ENCODE measurements around the gene USP10.
"Not testable (repeated sequence)": the region's sequence is repeated elsewhere in the genome, so short reads cannot be mapped to it uniquely, and the experiment has no call there.

Gene USP10

DNA sequence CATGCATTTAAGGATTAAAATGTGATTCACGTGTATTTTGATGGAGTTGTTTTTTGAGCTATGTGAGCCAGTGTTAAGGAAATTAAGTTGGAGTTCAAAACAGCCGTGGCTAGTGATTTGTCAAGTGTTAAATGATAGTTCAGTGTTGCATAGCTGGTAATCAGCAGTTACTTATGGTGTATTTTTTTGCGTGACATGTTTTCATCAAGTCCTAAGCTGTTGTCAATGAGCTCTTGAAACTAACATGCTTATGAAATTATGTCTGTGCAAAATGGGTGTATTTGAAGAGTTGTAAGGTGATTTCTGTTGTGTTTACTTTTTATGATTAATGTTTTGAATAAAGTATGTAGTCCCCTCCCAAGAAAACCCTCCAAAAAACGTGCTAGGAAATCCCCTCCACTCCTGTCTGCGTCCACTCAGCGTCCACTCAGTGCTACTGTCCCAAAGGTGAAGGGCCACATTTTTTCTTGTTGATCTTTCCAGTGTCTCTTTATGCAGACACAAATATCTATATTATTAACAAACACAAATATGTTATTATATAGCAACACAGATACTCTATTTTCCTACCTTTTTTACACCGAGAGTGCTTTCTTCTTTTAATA is 30.0 kb downstream of the USP10 start:
- no peak for DNase-seq

DNA sequence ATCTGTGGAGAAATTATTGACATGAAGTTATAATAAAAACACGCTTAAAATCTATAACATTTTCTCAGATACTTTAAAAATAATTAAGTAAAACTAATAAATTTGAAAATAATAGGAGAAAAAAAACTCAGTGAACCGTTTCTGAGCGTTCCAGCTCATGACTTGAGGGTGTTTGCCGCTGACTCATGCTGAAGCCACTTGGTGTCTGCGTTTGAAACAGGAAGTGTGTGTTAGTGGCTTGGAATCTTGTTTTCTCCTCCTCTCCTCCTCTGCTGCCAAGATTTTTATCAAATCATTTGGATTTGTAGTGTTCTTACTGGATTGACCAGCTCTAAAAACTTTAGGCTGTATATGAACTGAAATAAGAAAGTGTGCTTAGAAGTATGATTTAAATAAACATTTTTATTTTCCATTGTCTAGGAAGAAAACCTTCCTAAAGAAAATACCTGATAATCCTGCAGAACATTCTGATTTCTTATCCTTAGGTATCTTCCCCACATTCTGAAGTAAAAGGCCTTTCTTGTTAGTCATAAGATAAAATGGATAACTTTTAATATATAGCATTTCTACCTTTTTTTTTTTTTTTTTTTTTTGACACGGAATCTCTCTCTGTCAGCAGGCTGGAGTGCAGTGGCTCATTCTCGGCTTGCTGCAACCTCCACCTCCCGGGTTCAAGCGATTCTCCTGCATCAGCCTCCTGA is 30.8 kb downstream of the USP10 start:
- DNase-seq, result peak; percentile 41

DNA sequence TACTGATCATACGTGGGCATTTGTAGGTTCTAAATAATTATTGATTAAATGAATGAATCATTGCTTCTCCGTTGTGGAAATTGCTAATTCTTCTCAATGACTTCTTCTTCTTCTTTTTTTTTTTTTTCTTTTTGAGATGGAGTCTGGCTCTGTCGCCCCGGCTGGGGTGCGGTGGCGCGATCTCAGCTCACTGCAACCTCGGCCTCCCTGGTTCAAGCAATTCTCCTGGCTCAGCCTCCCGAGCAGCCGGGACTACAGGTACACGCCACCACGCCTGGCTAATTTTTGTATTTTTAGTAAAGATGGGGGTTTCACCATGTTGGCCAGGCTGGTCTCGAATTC is 32.5 kb downstream of the USP10 start:
- not testable (repeated sequence) for DNase-seq

DNA sequence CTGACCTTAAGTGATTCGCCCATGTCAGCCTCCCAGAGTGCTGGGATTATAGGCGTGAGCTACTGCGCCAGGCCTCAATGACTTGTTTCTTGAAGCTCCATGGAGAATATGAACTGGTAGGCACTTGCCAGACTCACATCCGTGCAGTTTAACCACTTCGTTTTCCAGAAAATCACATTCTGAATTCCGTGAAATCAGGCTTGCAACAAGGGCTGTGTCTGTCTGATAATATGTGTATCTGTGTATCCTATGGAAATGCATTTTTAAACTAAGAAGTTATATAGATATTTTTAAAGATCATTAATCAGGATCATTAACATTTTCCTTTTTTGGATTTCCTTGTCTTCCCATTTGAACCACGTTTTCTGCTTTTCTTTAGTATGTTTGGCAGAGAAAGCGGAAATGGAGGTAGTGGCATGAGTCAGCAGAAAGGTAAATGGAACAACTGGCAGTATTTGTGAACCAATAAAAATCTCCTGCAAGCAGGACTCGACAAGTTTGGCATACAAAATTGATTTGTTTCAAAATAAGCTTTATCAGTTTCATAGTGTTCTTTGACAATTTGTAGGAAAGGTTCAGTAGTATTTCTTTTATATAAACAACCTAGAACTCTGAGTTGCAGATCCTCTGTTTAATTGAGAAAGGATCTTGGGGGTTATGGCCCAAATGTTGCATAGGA is 33.0 kb downstream of the USP10 start:
- no peak for DNase-seq

DNA sequence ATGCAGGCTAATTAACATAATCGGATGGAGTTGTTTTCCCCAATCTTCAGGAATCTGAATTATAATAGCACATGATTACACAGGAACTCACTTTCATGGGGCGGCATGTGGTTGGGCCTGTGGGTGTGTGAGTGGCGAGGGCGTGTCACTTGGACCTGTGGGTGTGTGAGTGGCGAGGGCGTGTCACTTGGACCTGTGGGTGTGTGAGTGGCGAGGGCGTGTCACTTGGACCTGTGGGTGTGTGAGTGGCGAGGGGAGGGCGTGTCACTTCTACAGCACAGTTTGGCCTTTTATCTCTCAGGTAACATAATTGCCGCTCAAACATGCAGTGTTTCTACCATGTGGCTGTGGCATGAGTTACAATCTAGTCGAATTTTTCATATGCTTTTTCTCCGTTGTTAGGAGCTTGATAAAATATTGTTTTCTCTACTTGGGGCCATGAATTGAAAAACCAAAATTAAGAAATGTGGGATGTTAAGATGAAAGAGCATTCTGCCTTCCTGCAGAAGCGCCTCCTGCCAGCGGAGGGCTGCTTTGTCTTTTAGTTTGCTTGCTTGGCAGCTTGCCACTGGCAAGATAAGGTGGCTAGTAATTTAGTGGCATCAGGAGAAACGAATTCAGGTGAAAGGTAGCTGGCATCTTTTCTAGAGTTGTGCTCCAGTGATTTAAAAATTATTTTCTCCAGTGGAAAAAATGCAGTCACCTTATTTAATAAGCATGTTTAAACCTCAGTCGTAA is 36.2 kb downstream of the USP10 start:
- DNase-seq, result peak; percentile 63

DNA sequence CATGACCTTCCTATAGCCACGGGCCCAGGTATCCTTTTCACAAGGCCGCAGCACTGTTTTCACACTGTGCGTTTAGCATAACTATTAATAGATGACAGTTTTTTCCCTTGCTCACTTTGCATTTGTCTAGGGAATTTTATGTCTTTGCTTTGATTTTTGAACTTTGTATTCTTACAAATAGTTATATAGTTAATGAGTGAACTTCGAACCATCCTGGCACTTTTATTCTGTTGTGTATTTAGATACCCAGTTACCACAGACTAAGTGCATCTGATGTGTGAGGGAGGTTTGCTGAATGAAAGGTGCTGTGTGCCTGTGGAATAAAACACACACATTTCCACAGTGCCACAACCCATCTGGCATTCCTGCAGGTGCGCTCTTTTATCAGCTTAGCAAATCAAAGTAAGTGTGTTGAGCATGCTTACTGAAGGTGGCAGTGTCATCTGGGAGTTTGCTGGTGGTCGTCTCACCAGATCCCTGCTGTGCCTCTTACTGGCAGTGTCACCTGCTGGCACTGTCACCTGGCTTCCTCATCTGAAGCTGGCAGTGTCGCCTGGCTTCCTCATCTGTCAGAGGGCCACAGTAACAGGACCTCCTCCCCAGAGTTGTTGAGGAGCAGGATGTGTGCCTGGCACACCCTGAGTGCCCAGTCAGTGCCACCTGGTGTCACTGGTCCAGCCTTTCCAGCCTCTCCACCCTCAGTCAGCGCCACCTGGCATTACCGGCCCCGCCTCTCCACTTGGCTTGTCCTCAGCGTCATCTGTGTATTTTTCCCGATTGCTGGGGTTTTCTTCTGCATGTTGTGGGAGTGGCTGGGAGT is 37.6 kb downstream of the USP10 start:
- DNase-seq, result no peak

DNA sequence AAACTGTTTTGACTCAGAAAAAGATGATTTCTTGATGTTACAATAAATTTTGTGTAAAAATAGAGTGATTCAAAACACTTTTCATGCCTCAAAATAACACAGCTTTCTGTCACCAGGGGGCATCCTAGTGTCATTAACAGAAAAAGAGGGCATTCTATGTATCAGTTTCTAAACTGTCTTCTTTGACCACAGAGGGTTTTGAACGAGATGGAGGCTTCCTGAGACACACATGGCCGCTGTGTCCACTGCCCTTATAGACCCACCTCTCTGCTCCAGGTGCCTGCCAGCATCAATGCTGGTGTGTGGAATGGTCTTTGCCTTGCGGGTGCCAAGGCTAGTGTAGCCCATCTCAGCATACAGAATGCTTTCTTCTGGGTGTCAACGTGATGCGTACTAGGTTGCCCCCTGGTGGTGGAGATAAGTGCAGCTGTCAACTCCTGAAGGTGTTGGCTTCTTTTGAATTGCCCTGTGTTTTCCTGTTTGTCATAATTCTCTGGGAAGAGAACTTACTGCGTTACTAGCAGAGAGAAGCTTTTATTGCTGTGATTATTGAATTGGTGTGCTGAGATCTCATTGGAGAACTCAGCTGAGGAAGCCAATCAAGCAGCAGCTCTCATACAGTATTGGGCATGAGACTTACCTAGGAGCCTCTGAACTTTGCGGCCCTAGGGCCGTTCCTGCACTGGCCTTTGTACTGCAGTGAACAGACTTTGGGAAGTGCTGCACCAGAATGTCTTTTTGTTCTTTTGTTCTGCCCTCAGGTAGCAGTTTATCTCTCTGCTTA is 38.6 kb downstream of the USP10 start:
- DNase-seq, result peak; percentile 77

DNA sequence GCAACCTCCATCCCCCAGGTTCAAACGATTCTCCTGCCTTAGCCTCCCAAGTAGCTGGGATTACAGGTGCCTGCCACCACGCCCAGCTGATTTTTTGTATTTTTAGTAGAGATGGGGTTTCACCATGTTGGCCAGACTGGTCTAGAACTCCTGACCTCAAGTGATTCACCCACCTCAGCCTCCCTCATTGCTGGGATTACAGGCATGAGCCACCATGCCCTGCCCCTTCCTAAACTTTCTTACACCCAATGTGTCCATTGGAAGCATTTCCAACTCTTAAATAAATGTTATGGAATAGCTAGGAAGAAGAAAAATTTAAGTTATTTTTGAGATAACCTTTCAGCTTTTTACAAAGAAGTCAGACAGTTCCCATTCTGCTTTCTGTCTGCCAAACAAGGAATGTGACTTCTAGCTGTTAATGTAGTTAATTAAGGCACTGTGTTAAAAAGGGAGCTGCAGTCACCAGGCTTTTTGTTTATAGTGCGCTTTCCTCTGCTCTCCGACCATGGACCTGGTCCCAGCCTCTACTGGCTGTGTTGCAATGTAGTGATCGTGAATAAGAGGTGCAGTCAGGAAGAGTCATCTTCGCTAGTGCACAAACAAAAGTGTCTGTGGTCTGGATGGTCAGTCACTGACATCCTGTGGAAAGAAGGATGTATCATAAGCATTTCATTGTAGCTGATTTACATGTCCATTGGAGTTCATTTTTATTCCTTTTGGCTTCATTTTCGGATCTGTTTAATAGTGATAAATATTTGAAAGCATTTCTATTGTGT is 39.7 kb downstream of the USP10 start:
- DNase-seq, result no peak

DNA sequence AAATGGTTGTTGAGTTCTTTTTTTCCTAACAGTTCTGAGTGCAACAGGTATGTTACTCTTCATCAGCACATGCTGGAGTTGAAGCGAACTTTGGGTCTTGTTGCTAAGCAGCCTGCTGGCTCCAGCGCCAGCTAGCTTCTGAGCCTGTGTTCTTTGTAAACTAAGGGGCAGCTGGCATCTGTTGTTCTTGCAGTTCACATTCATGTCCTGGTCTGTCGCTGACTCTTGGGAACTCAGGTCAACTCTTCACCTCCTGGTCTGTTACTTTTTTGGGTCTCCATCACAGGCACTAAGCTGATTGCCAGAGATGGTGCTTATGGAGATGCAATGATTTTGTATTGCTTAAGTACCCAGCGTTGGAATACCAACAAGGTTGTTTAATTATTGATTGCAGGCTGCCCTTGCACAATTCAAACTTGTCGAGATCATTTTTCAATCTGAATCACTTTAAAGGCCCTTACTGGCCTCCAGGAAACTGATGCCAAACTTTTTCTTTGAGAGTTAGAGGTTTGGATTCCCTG is 40.9 kb downstream of the USP10 start:
- no peak for DNase-seq

DNA sequence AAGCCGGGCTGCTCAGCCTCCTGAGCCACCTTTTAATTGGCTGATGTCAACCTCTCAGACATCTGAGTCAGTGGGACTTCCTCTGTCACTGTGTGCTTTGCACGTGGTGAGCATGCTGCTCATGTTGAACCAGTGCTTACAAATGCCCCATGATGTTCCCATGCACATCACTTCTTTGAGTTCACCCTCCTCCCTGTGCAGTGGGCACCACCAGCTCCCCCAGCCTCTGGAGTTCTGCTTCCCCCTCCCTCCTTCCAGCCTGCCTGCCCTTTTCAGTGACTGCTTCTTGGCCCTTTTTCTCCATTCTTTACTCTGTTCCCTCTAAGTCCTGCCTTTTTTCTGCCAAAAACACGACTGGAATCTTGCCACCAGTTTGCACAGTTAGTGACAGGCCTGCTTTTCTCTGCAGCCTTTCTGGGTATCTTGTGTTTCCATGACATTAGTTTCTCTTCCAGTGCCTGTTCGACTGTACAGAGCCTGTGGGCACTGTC is 41.6 kb downstream of the USP10 start:
- no peak for DNase-seq

DNA sequence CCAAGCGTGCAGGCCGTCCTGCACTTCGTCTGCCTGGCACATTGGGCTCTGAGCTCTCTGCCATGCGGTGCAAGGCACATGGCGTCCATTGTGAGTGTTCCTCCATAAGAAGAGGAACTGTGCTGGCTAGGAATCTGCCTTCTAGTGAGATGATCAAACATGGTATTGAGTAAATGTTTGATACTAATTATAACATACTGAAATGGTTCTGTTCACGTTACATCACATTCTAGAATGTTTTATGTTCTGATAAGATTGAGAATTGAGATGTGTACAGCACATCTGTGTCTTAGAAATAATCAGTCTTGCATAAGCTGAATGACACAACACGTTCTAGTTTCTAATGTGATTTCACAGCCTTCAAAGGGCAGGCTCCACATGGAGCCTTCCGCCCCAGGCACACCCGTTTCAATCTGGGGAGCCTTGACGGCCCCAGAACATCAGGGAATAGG is 42.9 kb downstream of the USP10 start:
- DNase-seq, result no peak

DNA sequence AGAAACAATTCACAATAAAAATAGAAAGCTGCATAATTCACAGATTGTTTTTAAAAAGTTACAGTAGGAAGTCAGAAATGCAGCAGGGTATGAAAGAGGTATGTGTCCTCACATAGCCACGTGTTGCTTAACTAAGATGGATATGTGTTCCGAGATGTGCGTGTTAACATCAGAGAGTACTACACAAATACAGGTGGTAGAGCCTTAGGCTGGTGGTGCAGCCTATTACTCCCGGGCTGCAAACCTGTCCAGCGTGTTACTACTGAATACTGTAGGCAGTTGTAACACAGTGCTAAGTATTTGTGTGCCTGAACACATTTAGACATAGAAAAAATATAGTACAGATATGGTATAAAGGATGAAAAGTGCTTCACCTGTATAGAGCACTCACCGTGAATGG is 46.4 kb downstream of the USP10 start:
- no peak for DNase-seq

DNA sequence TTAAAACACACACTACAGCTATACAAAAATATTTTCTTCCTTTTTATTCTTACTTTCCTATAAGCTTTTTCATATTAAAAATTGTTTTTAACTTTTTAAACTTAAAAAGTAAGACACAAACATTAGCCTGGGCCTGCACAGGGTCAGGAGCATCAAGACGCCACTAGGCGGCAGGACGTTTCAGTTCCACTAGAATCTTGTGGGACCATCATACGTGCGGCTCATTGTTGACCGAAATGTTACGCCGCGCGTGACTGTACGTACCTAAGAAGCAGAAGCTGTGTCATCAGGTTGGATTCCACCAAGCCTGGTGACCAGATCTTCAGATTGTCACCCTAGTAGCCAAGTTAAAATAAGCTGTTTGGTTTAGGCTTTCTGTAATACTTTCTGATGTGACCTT is 47.1 kb downstream of the USP10 start:
- no peak for DNase-seq

DNA sequence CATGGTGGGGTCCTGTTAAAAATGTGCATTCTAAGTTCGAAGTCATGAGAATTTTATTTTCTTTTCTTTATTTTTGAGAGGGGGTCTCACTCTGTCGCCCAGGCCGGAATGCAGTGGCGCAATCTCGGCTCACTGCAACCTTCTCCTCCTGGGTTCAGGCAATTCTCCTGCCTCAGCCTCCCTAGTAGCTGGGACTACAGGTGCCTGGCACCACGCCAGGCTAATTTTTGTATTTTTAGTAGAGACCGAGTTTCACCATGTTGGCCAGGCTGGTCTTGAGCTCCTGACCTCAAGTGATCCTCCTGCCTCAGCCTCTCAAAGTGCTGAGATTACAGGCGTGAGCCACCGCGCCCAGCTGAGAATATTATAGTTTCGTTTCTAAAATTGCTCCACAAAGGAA is 48.4 kb downstream of the USP10 start:
- DNase-seq, result not testable (repeated sequence)

DNA sequence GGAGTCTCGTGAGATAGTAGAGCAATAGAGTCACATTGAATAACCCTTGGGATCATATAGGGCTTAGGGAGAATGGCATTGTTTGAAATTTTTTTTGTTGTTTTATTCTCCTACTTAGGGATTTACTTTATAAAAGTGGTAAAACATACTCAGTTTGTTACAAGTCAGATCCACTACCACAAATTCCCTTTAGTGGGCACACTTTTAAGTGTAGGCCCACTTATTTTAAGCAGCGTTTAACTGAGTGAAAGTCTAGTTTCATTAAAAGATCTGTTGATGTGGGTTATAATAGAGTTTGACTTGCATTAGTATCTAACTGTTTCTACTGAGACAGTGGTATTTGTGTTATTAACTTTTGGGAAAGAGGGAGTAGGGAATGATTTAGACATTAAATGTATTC is 49.3 kb downstream of the USP10 start:
- DNase-seq, result no peak

DNA sequence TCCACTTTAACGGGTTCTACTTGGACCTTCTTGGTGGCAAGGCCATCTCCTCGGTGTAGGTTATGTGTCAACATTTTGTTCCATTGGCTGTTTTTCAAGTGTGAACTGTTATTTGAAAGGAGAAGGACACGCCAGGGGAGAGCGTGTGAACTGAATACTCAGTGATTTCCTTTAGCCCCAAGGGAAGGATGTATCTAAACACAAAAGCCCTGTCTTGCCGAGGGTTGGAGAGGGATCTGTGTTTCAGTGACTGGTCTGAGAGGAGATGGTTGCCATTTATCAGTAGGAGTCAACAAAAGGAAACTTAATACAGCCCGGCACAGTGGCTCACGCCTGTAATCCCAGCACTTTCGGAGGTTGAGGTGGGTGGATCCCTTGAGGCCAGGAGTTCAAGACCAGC is 50.0 kb downstream of the USP10 start:
- DNase-seq, result no peak

DNA sequence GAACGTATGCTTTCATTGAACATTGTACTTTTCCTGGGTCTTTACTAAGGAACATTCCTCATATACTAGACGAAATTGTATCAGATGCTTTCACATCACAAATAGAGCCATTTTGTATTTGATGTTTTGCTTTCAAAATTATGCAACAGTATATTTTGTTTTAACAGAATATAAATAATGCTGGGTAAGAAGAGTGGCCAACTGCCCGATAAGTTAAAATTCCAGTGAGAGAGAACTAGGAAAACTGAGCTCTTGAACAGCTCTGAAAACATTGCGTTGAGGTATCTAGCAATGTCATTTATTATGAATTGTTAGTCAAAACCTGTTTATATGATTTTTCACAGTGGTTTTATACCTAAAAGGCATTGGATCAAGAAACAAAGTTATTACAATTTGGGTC is 50.8 kb downstream of the USP10 start:
- no peak for DNase-seq

DNA sequence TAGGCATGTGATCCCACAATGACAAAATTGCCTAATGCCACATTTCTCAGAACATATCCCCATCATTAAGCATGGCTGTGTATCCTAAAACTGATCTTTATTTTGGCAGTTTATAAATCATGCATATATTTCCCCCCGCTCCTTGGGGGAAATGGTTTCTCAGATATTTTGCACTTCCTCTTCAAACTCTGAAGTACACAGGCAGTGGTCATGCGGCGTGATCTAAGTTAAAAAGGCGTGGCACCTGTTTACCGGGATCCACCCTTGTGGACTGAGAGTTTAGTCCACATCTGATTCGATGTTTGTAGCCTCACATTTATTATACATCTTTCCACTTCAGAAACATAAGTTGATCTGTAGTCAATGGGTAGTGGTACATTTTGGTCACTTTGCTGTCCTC is 51.4 kb downstream of the USP10 start:
- peak; percentile 31 for DNase-seq

DNA sequence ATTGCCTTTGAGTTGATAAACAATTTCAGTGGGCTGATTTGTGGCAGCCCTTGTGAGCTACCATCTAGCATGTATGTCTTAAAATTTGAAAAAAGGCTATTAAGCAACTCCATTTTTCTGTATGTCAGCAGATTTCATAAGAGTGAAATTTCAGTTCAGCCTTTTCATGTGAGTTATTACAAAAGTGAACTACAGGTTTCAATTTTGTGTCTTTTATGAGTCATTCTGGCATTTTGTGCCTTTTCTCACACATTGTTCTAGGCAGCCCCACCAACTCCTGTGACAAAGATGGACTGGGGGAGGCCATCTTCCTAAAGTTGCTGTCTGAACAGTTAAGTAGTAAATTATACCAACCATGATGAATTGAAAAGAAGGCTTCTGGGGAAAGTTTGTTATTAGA is 52.1 kb downstream of the USP10 start:
- DNase-seq, result peak; percentile 29

DNA sequence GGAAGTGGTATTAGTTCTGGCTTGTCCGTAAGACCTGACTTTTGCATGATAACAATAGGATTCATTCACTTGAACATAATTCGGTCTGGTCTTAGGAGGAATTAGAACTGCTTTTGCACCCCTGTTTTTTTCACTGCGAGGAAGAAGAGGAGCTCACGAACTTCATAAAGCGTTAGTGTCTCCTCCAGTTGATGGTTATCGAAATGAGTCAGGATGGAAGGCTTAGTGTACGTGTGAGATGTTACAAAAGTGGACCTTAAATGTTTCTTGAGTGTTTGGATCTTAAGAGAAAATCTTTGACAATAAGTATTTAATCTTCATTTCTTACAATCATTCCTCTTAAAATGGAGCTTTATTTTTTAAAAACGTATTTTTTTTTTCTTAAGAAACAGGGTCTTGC is 52.8 kb downstream of the USP10 start:
- DNase-seq, result no peak
